Stimulated activated CD8-positive, alpha-beta memory T cell treated with anti-CD3 and anti-CD28 coated beads, Interleukin-4, amount 100 ng/mL, for 48 hours (primary cell): ENCODE data around the gene ANK3.

ENCODE experiments used
- DNase-seq: peaks from one replicate; pipeline ENCODE4 v3.0.0-alpha.2; 2020

ANK3 gene

GRCh38 chr10:60389413-60390025 lies at the start of gene ANK3:
Gene ANK3 (minus strand): TSS chr10:60389875. CDS start chr10:60389538, 337 bp downstream.
- DNase-seq = no peak

- DNase-seq = no peak
These were observed 44.9 kb upstream of the ANK3 start for GRCh38 chr10:60434418-60435046.

- DNase-seq = no peak
These were observed 44.0 kb upstream of the ANK3 start for GRCh38 chr10:60433684-60434083.

- DNase-seq = no peak
These were observed 41.3 kb upstream of the ANK3 start for GRCh38 chr10:60430836-60431597.

GRCh38 chr10:60430017-60430416 lies 40.3 kb upstream of the ANK3 start:
- no peak for DNase-seq

- no peak for DNase-seq
These were observed 39.6 kb upstream of the ANK3 start for GRCh38 chr10:60429084-60429849.

- DNase-seq = no peak
These were observed 38.7 kb upstream of the ANK3 start for GRCh38 chr10:60428387-60428737.

GRCh38 chr10:60427709-60428386 lies 38.2 kb upstream of the ANK3 start:
- no peak for DNase-seq

GRCh38 chr10:60427148-60427547 lies 37.5 kb upstream of the ANK3 start:
- no peak for DNase-seq

GRCh38 chr10:60426425-60426824 lies 36.8 kb upstream of the ANK3 start:
- no peak for DNase-seq

- DNase-seq = no peak
These were observed 35.9 kb upstream of the ANK3 start for GRCh38 chr10:60425392-60426110.

- no peak for DNase-seq
These were observed 35.3 kb upstream of the ANK3 start for GRCh38 chr10:60424971-60425370.

GRCh38 chr10:60423920-60424319 lies 34.2 kb upstream of the ANK3 start:
- no peak for DNase-seq

- DNase-seq = no peak
These were observed 33.1 kb upstream of the ANK3 start for GRCh38 chr10:60422809-60423208.

- DNase-seq = no peak
These were observed 31.6 kb upstream of the ANK3 start for GRCh38 chr10:60420991-60421894.

- no peak for DNase-seq
These were observed 29.6 kb upstream of the ANK3 start for GRCh38 chr10:60419249-60419648.

GRCh38 chr10:60417901-60418300 lies 28.2 kb upstream of the ANK3 start:
- no peak for DNase-seq

- no peak for DNase-seq
These were observed 27.3 kb upstream of the ANK3 start for GRCh38 chr10:60417024-60417423.

- DNase-seq = no peak
These were observed 25.4 kb upstream of the ANK3 start for GRCh38 chr10:60414877-60415585.

GRCh38 chr10:60414111-60414510 lies 24.4 kb upstream of the ANK3 start:
- DNase-seq = no peak
